Sigmoid colon (tissue), 7 donors: ENCODE results near the gene SMU1. TPM values are rescaled to one million over a fixed set of nuclear protein-coding genes. Genes with fewer than 3 reads are reported as not detected.

Source experiments
- DNase-seq: peaks from one replicate; pipeline ENCODE4 v3.0.0-alpha.2; 2019
- H3K27ac ChIP-seq, 4 donors: fragments of 200-600 bp; sonication (generic); one replicate each; pipeline ENCODE4 v1.5.1; 2016 to 2019; ENCODE audit warnings: mild to moderate bottlenecking in 1 of 4
- H3K27me3 ChIP-seq, 3 donors: fragments of 200-600 bp; sonication (generic); one replicate each; pipeline ENCODE4 v1.5.1; 2019; ENCODE audit warnings: mild to moderate bottlenecking in 1 of 3
- H3K36me3 ChIP-seq, 4 donors: fragments of 200-600 bp; sonication (generic); one replicate each; pipeline ENCODE4 v1.5.1; 2016 to 2019
- H3K4me1 ChIP-seq, 4 donors: fragments of 200-600 bp; sonication (generic); one replicate each; pipeline ENCODE4 v1.5.1; 2017 to 2019
- H3K4me3 ChIP-seq, 4 donors: fragments of 200-600 bp; sonication (generic); one replicate each; pipeline ENCODE4 v1.5.1; 2017 to 2019; ENCODE audit warnings: mild to moderate bottlenecking in 2 of 4, moderate library complexity in 1 of 4
- H3K9me3 ChIP-seq, 4 donors: fragments of 200-600 bp in 3 of 4; sonication (generic) in 3 of 4; one replicate each; pipeline versions ENCODE4 v1.5.1 to v1.6.1; 2013 to 2019
- EP300 ChIP-seq, 4 donors: sonication (generic); formaldehyde crosslinking; IDR thresholded peaks; one replicate each; pipeline ENCODE4 v1.6.1; 2017; ENCODE audit warnings: antibody characterized with exemption in 4 of 4
- POLR2A ChIP-seq, 2 donors: fragments of 450-650 bp; IDR thresholded peaks; one replicate each; pipeline ENCODE4 v1.6.1; 2016; ENCODE audit warnings: antibody characterized with exemption in 2 of 2, mild to moderate bottlenecking in 2 of 2, moderate library complexity in 2 of 2
- POLR2AphosphoS5 ChIP-seq, 4 donors: sonication (generic); formaldehyde crosslinking; IDR thresholded peaks; one replicate each; pipeline ENCODE4 v1.6.1; 2017; ENCODE audit warnings: antibody characterized with exemption in 4 of 4
- WGBS, 2 donors: extraction: QIAGEN DNeasy Blood & Tissue Kit; methylation state at CpG; one replicate each; pipeline ENCODE4 v1.1.7; 2013; 5-methylcytosine and 5-hydroxymethylcytosine counted together
- intact Hi-C: fragments of 100-400 bp; cut with DNase I; formaldehyde crosslinking; loops from one replicate; pipeline ENCODE4 v1.15.1; 2023
- polyA plus RNA-seq, 3 donors: library from polyadenylated mRNA; stranded (reverse); fragments of 200-250 nt; gene quantifications; one replicate each; pipeline ENCODE4 v1.2.3, GENCODE V29; 2013
- total RNA-seq, 4 donors: library from RNA; depleted of rRNA; stranded (reverse); fragments of >200 nt; gene quantifications; one replicate each; pipeline ENCODE4 v1.1.0, GENCODE V29; 2016
- TF ChIP-seq, protein P1 (sequence below), 4 experiments: fragments of 450-650 bp in 3 of 4; fragments of 200-600 bp in 1 of 4; IDR thresholded peaks; one replicate each; pipeline ENCODE4 v1.5.1; 2016 to 2019; ENCODE audit warnings: antibody characterized with exemption in 4 of 4, mild to moderate bottlenecking in 3 of 4, moderate library complexity in 2 of 4
- donor health status: healthy with polysubstance abuse.
- donor health status: Bipolar disorder and iron deficiency.
- donor health status: healthy.

Gene SMU1
- total and polyA plus RNA-seq, 7 donors = 8.4 to 22.3 (median 15.0) TPM

GRCh38 chr9:33104401-33104800 is 27.9 kb upstream of the SMU1 start:
- Histone ChIP-seq H3K4me1 (peaks cover 0 to 7% (median 6%) of the 10 kb centered on the region in 4 donors), H3K27me3 (no peaks in the 10 kb centered on the region), H3K36me3 (no peaks in the 10 kb centered on the region), H3K27ac (no peak overlapping the region), H3K9me3 (no peaks in the 10 kb centered on the region), H3K4me3 (no peak overlapping the region)
- DNase-seq = no peak
- intact Hi-C loops = no loop called here
- WGBS, 2 donors = 89 to 93% methylated on average over 7 of the region's 7 CpGs
- TF ChIP-seq POLR2AphosphoS5 (IDR thresholded peaks at IDR 0.05) (no peak), POLR2A (IDR thresholded peaks at IDR 0.05) (no peak)
- TF ChIP-seq, protein P1, sequence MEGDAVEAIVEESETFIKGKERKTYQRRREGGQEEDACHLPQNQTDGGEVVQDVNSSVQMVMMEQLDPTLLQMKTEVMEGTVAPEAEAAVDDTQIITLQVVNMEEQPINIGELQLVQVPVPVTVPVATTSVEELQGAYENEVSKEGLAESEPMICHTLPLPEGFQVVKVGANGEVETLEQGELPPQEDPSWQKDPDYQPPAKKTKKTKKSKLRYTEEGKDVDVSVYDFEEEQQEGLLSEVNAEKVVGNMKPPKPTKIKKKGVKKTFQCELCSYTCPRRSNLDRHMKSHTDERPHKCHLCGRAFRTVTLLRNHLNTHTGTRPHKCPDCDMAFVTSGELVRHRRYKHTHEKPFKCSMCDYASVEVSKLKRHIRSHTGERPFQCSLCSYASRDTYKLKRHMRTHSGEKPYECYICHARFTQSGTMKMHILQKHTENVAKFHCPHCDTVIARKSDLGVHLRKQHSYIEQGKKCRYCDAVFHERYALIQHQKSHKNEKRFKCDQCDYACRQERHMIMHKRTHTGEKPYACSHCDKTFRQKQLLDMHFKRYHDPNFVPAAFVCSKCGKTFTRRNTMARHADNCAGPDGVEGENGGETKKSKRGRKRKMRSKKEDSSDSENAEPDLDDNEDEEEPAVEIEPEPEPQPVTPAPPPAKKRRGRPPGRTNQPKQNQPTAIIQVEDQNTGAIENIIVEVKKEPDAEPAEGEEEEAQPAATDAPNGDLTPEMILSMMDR (IDR thresholded peaks at IDR 0.05) = no peak

DNA sequence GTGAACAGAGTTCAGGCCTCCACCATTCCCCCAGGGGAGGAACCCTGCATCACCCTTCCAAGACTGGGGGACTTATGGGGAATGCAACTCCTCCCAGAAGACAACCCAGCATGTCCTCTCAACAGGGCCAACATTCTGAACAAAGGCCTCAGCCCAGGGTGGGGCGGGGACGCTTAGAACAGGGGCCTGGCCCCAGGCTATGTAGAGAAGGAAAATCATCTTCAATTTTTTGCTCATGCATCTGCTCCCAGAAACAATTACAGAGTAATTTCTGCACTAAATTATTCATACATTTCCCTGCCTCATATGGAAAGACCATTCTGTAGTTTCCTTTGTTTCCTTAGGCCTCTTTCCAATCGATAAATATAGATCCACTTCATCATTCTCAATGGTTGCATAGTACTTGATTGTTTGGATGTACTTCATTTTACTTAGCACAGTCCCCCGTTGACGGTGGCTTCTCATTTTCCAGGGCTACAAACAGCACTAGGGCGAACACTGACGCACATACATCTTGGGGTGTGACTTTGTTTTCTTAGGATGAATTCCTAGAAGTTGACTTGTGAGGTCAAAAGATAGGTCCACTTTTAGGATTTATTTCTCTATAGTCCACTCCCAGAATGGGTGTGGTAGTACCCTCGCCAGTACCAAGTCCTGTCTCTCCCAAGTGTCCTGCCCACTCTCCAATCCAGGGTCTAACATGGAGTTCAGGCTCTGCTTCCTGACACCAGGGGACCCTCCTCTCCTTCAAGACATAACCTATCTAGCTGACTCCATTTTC is 27.2 kb upstream of the SMU1 start:
- H3K4me1 ChIP-seq = peaks cover 0 to 7% (median 6%) of the 10 kb centered on the region in 4 donors
- intact Hi-C loops = no loop called here
- H3K27me3 ChIP-seq = no peaks in the 10 kb centered on the region
- no peak for DNase-seq
- H3K4me3 ChIP-seq = no peak overlapping the region
- no peaks in the 10 kb centered on the region for H3K36me3 ChIP-seq
- no peaks in the 10 kb centered on the region for H3K9me3 ChIP-seq
- no peak for TF ChIP-seq EP300 (IDR thresholded peaks at IDR 0.05)
- TF ChIP-seq POLR2A (IDR thresholded peaks at IDR 0.05) = no peak
- no peak for TF ChIP-seq POLR2AphosphoS5 (IDR thresholded peaks at IDR 0.05)
- TF ChIP-seq, protein P1 (IDR thresholded peaks at IDR 0.05) = no peak
- 89% methylated on average over 8 of the region's 8 CpGs for WGBS, 2 donors
- no peak overlapping the region for H3K27ac ChIP-seq

DNA sequence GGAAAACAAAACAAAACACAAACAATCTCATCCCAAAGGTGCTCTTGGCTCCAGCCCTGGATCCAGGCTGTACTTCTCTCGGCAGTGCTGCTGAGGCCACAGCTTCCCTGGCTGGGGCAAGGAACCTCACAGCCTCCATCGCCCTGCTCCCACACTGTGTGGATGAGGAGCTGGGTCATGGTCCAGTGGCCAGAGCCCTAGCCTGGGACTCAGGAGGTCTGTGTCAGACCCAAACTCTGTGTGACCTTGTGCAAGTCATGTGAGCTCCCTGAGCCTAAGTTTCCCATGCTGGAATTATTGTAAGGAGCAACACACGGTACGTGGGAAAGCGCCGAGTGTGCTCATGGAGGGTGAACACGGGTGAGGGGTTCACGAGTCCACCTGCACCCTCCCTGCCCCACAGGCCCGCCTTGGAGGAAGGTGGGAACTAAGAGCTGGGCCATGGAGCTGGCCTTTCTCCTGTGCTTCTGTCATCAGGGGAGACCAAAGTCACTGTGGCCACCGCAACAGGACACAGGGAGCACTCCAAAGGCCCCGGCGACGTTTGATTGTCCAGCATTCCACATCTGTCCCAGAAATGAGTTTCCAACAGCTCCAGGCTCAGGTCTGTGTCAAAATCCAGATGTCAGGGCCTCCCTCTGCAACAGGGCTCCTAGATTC is 26.2 kb upstream of the SMU1 start:
- no peak for DNase-seq
- Histone ChIP-seq H3K4me3 (no peak overlapping the region), H3K27me3 (no peaks in the 10 kb centered on the region), H3K36me3 (no peaks in the 10 kb centered on the region), H3K9me3 (no peaks in the 10 kb centered on the region), H3K4me1 (peaks cover 0 to 6% (median 5%) of the 10 kb centered on the region in 4 donors), H3K27ac (no peak overlapping the region)
- intact Hi-C loops = no loop called here
- TF ChIP-seq POLR2A (IDR thresholded peaks at IDR 0.05) (no peak), EP300 (IDR thresholded peaks at IDR 0.05) (no peak), POLR2AphosphoS5 (IDR thresholded peaks at IDR 0.05) (no peak)
- TF ChIP-seq, protein P1 (IDR thresholded peaks at IDR 0.05) = no peak
- 95 to 96% methylated on average over 13 of the region's 13 CpGs for WGBS, 2 donors

- 89 to 91% methylated on average over 10 of the region's 10 CpGs for WGBS, 2 donors
- H3K4me1 ChIP-seq = no peaks in the 10 kb centered on the region
- no peak overlapping the region for H3K4me3 ChIP-seq
- intact Hi-C loops = no loop called here
- H3K27ac ChIP-seq = no peak overlapping the region
- H3K27me3 ChIP-seq = no peaks in the 10 kb centered on the region
- DNase-seq = no peak
- TF ChIP-seq POLR2AphosphoS5 (IDR thresholded peaks at IDR 0.05) = no peak
- TF ChIP-seq POLR2A (IDR thresholded peaks at IDR 0.05) = no peak
- TF ChIP-seq EP300 (IDR thresholded peaks at IDR 0.05) = no peak
- TF ChIP-seq, protein P1 (IDR thresholded peaks at IDR 0.05) = no peak
- no peaks in the 10 kb centered on the region for H3K36me3 ChIP-seq
- H3K9me3 ChIP-seq = no peaks in the 10 kb centered on the region
These were observed 24.9 kb upstream of the SMU1 start for GRCh38 chr9:33101104-33101951.
